Measurements from ENCODE around the gene MTERF2. TPM values are rescaled to one million over a fixed set of nuclear protein-coding genes. Genes with fewer than 3 reads are reported as not detected.

Gene MTERF2
- total RNA-seq = 10 to 100 TPM; 12.5 to 24.0 (median 15.1) TPM
- total RNA-seq (2013) = 17.4 TPM

GRCh38 chr12:106986625-106987389 is at the start of gene MTERF2:
TSS of gene MTERF2 (minus strand) at chr12:106987146. CDS start at chr12:106978714, 8,432 bp downstream.
- Mint-ChIP-seq H3K9me3 (no peaks in the 10 kb centered on the region), H3K4me1 (peaks cover 24 to 50% of the 10 kb centered on the region in 2 donors), H3K36me3 (no peaks in the 10 kb centered on the region), H3K27ac (peak within 1 kb of the TSS; percentile 92 to 97), H3K27me3 (ENCODE audit: low read depth in 2 of 2) (no peaks in the 10 kb centered on the region), H3K4me3 (peak within 1 kb of the TSS; percentile 96)
- Histone ChIP-seq H3K4me3 (ENCODE audit: low read length) (peak within 1 kb of the TSS; percentile 92), H3K36me3 (ENCODE audit: control insufficient read depth, insufficient read depth, low read length) (peaks cover 2% of the 10 kb centered on the region), H3K27me3 (ENCODE audit: control insufficient read depth, insufficient read depth, low read length) (no peaks in the 10 kb centered on the region), H3K4me1 (ENCODE audit: control insufficient read depth, insufficient read depth, low read length) (peaks cover 10% of the 10 kb centered on the region), H3K27ac (ENCODE audit: low read length) (peak within 1 kb of the TSS; percentile 75), H3K9me3 (ENCODE audit: control insufficient read depth, insufficient read depth, low read length) (no peaks in the 10 kb centered on the region)
- ATAC-seq (peak; percentile 95 to 96 (median 95)), DNase-seq (peak; percentile 69 to 90)
- under 1% methylated on average over 48 of the region's 50 CpGs for WGBS (ENCODE audit: insufficient coverage)
- TF ChIP-seq CTCF (IDR thresholded peaks at IDR 0.05) = no peak
- intact Hi-C loops (cut with micrococcal nuclease) = loop anchor here (10.0 kb wide), 1 partner anchor 108 kb away; the partner anchor contains the start of gene CRY1

- Histone ChIP-seq H3K4me1 (ENCODE audit: control insufficient read depth, insufficient read depth, low read length) (peaks cover 3% of the 10 kb centered on the region), H3K36me3 (ENCODE audit: control insufficient read depth, insufficient read depth, low read length) (no peaks in the 10 kb centered on the region), H3K4me3 (ENCODE audit: low read length) (no peak overlapping the region), H3K9me3 (ENCODE audit: control insufficient read depth, insufficient read depth, low read length) (no peaks in the 10 kb centered on the region), H3K27ac (ENCODE audit: low read length) (no peak overlapping the region), H3K27me3 (ENCODE audit: control insufficient read depth, insufficient read depth, low read length) (no peaks in the 10 kb centered on the region)
- peaks cover 0 to 2% of the 10 kb centered on the region in 2 donors for H3K9me3 Mint-ChIP-seq
- WGBS (ENCODE audit: insufficient coverage) = 100% methylated on average over 1 of the region's 2 CpGs
- H3K4me3 Mint-ChIP-seq = no peak overlapping the region
- peaks cover 50 to 51% of the 10 kb centered on the region in 2 donors for H3K4me1 Mint-ChIP-seq
- H3K36me3 Mint-ChIP-seq = no peaks in the 10 kb centered on the region
- no peak for DNase-seq
- no peak for ATAC-seq
- H3K27me3 Mint-ChIP-seq (ENCODE audit: low read depth in 2 of 2) = no peaks in the 10 kb centered on the region
- TF ChIP-seq CTCF (IDR thresholded peaks at IDR 0.05) = no peak
- H3K27ac Mint-ChIP-seq = peak overlapping the region in 1 of 2 donors; percentile 35
- intact Hi-C loops (cut with micrococcal nuclease) = no loop called here
Measured at GRCh38 chr12:107035733-107036132, 48.8 kb upstream of the MTERF2 start.

GRCh38 chr12:107033758-107034739 is 47.1 kb upstream of the MTERF2 start:
- no peaks in the 10 kb centered on the region for H3K27me3 ChIP-seq (ENCODE audit: control insufficient read depth, insufficient read depth, low read length)
- no peak overlapping the region for H3K4me3 ChIP-seq (ENCODE audit: low read length)
- no peaks in the 10 kb centered on the region for H3K36me3 ChIP-seq (ENCODE audit: control insufficient read depth, insufficient read depth, low read length)
- Mint-ChIP-seq H3K36me3 (no peaks in the 10 kb centered on the region), H3K9me3 (peaks cover 0 to 2% of the 10 kb centered on the region in 2 donors), H3K27me3 (ENCODE audit: low read depth in 2 of 2) (no peaks in the 10 kb centered on the region), H3K4me1 (peaks cover 56 to 67% of the 10 kb centered on the region in 2 donors), H3K27ac (peak overlapping the region; percentile 37 to 100), H3K4me3 (no peak overlapping the region)
- WGBS (ENCODE audit: insufficient coverage) = 90% methylated on average over 8 of the region's 9 CpGs
- H3K4me1 ChIP-seq (ENCODE audit: control insufficient read depth, insufficient read depth, low read length) = peaks cover 3% of the 10 kb centered on the region
- intact Hi-C loops (cut with micrococcal nuclease) = no loop called here
- H3K27ac ChIP-seq (ENCODE audit: low read length) = no peak overlapping the region
- no peak for ATAC-seq
- no peak for DNase-seq
- TF ChIP-seq CTCF (IDR thresholded peaks at IDR 0.05) = no peak
- H3K9me3 ChIP-seq (ENCODE audit: control insufficient read depth, insufficient read depth, low read length) = no peaks in the 10 kb centered on the region
